Mucosa of rectum (tissue), 2 donors: Measurements from ENCODE around the gene SKAP1.

ENCODE experiments used
- H3K27ac ChIP-seq, 2 donors: one replicate each; pipeline ENCODE4 v1.7.0; 2013; ENCODE audit warnings: inconsistent platforms in 2 of 2, low read depth in 2 of 2, low read length in 2 of 2
- H3K27me3 ChIP-seq, 2 donors: one replicate each; pipeline ENCODE4 v1.7.0; 2013; ENCODE audit warnings: low read length in 2 of 2; ENCODE audit not compliant: control insufficient read depth in 2 of 2, insufficient read depth in 2 of 2
- H3K36me3 ChIP-seq, 2 donors: one replicate each; pipeline ENCODE4 v1.7.0; 2013; ENCODE audit warnings: low read length in 2 of 2; ENCODE audit not compliant: control insufficient read depth in 2 of 2, insufficient read depth in 2 of 2
- H3K4me1 ChIP-seq, 2 donors: one replicate each; pipeline ENCODE4 v1.7.0; 2013; ENCODE audit warnings: low read length in 2 of 2, mild to moderate bottlenecking in 1 of 2; ENCODE audit not compliant: control insufficient read depth in 2 of 2, insufficient read depth in 2 of 2
- H3K4me3 ChIP-seq, 2 donors: one replicate each; pipeline ENCODE4 v1.7.0; 2013; ENCODE audit warnings: low read length in 2 of 2
- H3K9ac ChIP-seq, 2 donors: one replicate each; pipeline ENCODE4 v1.7.0; 2013; ENCODE audit warnings: low read length in 2 of 2, low read depth in 1 of 2, mild to moderate bottlenecking in 1 of 2
- H3K9me3 ChIP-seq, 2 donors: one replicate each; pipeline ENCODE4 v1.7.0; 2013; ENCODE audit warnings: low read length in 2 of 2; ENCODE audit not compliant: control insufficient read depth in 2 of 2
- donor health status: healthy.
- donor health status: Normal muscosa, but diverticular disease.

SKAP1 gene

DNA sequence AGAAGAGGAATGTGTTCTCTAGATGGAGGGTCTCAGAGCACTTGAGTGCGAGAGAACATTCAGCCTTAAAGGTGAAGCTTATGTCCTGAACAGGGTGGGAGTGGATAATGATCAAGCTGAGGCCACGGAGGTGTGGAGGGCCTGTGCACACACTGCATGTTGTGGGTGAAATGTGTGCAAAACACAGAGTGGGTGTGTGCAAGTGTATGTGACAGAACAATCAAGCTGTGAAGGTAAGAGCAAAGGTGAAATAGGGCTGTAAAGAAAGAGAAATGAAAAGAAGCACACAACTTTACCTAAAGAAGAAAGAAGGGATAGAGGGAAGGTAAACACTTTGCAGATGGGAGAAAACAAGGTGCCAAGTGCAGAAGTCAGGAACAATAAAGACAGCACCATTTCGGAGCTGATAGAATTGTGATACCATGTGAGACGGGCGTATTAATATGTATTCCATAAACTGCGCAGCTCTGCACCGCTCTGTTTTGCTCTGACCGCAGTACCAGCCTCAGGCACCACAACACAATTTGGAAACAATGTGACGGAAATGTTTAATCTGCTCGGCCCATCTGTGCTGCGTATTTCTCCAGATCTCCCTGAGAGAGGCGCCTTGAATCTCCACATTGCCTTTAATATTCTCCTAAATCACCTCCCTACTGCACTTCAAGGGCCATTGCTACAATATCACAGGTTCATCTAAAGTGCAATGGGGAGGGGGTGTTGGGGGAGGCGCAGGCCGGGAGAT, 281.8 kb downstream of the SKAP1 start:
- peaks cover 0 to 2% of the 10 kb centered on the region in 2 donors for H3K4me1 ChIP-seq
- no peak overlapping the region for H3K9ac ChIP-seq
- H3K4me3 ChIP-seq, result no peak overlapping the region
- peaks cover 0 to 2% of the 10 kb centered on the region in 2 donors for H3K27me3 ChIP-seq
- H3K27ac ChIP-seq, result no peak overlapping the region
- H3K36me3 ChIP-seq, result no peaks in the 10 kb centered on the region
- no peaks in the 10 kb centered on the region for H3K9me3 ChIP-seq

DNA sequence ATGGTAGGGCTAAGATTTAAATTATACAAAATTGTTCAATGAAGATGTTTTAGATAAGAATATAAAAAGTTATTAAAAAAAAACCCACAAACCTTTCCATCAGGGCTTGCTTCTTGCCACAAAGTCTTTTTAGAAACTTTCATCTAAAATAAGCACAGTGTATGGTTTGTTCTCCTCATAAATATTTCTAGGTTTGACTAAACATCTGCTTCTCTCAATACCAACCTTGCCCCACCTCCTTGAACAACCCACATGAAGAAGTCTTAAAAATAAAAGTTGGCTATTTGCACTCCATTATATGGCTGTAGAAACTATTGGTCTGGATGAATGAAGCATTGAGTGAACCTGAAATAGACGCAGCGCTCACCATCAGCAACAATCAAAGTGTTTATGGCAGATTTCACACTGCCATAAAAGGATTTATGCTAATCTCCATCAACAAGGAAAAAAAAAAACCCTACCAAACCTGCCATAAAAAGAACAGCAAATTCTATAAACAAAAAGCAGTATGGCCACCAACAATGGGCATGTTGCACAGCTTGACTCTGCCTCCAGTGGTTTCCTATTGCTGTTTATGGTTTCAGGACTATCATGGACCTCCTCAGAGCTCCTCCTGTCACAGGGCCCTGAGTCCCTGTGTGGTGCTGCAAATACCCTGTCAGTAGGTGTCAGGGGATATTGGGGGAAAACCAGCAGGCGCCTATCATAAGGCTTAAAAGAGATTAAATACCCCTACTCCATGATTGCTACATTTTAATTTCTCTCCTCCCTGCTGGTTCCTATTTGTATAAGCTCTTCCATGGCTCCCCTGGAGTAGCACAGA, 284.8 kb downstream of the SKAP1 start:
- Histone ChIP-seq H3K9me3 (no peaks in the 10 kb centered on the region), H3K27ac (no peak overlapping the region), H3K27me3 (no peaks in the 10 kb centered on the region), H3K36me3 (no peaks in the 10 kb centered on the region), H3K4me3 (no peak overlapping the region), H3K9ac (no peak overlapping the region), H3K4me1 (peaks cover 0 to 2% of the 10 kb centered on the region in 2 donors)

DNA sequence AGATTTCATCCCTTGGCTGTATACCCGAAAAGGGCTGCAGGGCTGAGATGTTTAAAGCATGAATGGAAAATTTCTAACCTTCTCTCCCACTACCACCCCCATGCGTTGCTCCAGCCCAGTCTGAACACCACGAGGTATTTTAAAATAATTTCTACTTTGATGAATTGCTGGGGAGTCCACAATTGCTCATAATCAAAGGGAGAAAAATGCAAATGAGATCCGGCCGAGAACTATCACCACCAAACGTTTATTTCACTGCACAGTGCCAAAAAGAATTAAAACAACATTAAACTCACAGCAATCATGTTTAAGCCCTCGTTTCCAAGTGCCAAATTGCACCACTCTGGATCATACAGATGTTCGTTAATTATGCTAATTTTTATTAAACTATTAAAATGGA, 285.8 kb downstream of the SKAP1 start:
- no peak overlapping the region for H3K9ac ChIP-seq
- no peaks in the 10 kb centered on the region for H3K27me3 ChIP-seq
- peaks cover 0 to 2% of the 10 kb centered on the region in 2 donors for H3K4me1 ChIP-seq
- H3K36me3 ChIP-seq, result no peaks in the 10 kb centered on the region
- no peak overlapping the region for H3K4me3 ChIP-seq
- H3K27ac ChIP-seq, result no peak overlapping the region
- no peaks in the 10 kb centered on the region for H3K9me3 ChIP-seq

DNA sequence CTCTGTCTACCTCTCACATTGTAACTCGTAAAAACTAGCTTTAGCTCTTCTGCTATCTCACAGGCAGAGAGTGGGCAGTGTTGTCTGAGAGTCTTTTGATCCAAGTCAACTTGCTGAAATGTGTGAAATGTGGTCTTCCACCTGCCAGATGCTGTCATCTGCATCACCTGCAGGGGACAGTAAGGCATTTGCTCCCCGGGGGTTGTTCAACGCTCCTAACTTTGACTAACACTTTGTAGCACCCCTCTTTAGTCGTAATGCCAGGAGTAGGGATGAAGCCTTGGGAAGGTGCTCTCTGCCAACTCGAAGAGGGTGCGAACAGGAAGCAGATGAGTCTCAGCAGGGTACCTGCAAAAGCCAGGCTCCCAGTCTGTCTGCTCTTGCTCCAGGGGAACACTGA, 286.4 kb downstream of the SKAP1 start:
- H3K4me3 ChIP-seq, result no peak overlapping the region
- no peaks in the 10 kb centered on the region for H3K36me3 ChIP-seq
- H3K9ac ChIP-seq, result no peak overlapping the region
- H3K27me3 ChIP-seq, result no peaks in the 10 kb centered on the region
- H3K4me1 ChIP-seq, result peaks cover 0 to 2% of the 10 kb centered on the region in 2 donors
- no peaks in the 10 kb centered on the region for H3K9me3 ChIP-seq
- H3K27ac ChIP-seq, result no peak overlapping the region

DNA sequence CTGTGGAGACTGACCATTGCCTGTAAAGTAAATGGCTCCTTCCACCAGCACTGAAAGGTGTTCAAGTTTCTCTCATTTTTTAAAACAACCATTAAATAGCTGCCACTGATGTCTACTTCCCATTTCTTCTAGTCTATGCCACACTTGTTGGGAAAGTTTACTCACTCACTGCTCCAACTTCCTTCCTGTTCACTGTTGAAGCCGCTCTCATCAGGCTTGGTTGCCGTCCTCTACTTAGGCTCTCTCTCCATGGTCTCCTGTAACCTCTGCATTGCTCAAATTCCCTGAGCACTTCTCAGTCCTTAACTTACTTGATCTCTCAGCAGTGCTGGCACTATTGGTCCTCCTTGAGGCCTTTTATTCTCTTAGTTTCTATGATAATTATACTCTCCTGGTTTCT, 290.1 kb downstream of the SKAP1 start:
- no peak overlapping the region for H3K9ac ChIP-seq
- H3K4me1 ChIP-seq, result no peaks in the 10 kb centered on the region
- H3K27me3 ChIP-seq, result no peaks in the 10 kb centered on the region
- no peak overlapping the region for H3K27ac ChIP-seq
- no peak overlapping the region for H3K4me3 ChIP-seq
- no peaks in the 10 kb centered on the region for H3K36me3 ChIP-seq
- H3K9me3 ChIP-seq, result no peaks in the 10 kb centered on the region

DNA sequence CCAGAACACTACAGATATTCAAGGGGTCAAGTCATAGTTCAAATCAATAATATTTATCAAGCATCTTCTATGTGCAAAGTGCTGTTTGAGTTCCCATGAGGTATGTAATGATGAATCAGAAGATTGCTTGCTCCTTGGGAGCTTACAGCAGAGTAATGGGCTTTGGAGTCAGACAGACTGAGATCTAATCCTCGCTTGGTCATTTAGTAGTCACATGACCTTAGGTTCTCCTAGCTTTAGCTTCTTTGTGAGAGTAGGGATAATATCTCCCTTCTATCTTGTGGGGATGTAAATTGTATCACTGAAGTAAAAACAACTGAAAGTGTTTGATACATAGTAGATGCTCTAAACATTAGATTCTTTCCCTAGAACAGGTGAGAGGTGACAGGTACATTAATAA, 292.4 kb downstream of the SKAP1 start:
- Histone ChIP-seq H3K4me1 (no peaks in the 10 kb centered on the region), H3K36me3 (no peaks in the 10 kb centered on the region), H3K9ac (no peak overlapping the region), H3K4me3 (no peak overlapping the region), H3K27me3 (no peaks in the 10 kb centered on the region), H3K9me3 (no peaks in the 10 kb centered on the region), H3K27ac (no peak overlapping the region)

DNA sequence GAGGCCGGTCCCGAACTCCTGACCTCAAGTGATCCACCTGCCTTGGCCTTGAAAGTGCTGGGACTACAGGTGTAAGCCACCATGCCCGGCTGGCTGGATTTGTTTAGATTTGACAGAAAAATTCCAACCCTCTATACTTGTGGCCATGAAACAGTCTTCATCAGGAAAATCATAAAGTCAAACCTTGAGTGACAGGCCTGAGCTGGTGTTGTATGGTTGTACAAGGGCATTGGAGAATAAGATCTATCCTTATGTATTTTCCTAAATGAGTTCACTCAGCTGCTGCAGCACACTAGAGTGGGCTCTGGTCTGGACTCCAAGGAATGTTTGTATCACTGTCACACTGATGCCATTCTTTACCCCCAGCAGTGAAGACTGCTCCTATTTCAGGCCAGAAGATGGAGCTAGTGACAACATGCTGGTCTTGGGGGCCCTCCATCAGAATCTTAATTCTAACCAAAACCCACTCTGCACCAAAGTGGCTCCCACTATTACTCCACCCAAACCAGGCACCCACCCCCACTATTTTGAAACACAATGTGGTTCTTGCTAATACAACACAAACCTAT, 295.0 kb downstream of the SKAP1 start:
- no peaks in the 10 kb centered on the region for H3K36me3 ChIP-seq
- H3K27ac ChIP-seq, result no peak overlapping the region
- H3K9me3 ChIP-seq, result no peaks in the 10 kb centered on the region
- H3K4me3 ChIP-seq, result no peak overlapping the region
- H3K4me1 ChIP-seq, result no peaks in the 10 kb centered on the region
- H3K9ac ChIP-seq, result no peak overlapping the region
- H3K27me3 ChIP-seq, result no peaks in the 10 kb centered on the region

DNA sequence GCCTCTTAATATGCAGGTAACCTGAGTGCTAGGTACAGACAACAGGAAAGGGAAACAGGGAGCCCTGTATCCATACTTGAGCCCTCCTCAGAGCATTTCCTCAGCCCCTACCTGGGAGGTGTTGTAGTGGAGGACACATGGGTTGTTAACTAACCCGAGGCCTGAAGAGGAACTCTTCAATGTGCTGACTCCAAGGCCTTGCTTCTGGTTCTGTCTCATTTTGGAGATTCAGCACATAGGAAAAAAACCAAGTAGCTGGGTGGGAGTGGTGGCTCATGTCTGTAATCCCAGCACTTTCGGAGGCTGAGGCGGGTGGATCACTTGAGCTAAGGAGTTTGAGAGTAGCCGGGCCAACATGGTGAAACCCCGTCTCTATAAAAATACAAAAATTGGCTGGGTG, 297.6 kb downstream of the SKAP1 start:
- Histone ChIP-seq H3K4me1 (no peaks in the 10 kb centered on the region), H3K9ac (no peak overlapping the region), H3K27ac (no peak overlapping the region), H3K4me3 (no peak overlapping the region), H3K9me3 (no peaks in the 10 kb centered on the region), H3K27me3 (no peaks in the 10 kb centered on the region), H3K36me3 (no peaks in the 10 kb centered on the region)

DNA sequence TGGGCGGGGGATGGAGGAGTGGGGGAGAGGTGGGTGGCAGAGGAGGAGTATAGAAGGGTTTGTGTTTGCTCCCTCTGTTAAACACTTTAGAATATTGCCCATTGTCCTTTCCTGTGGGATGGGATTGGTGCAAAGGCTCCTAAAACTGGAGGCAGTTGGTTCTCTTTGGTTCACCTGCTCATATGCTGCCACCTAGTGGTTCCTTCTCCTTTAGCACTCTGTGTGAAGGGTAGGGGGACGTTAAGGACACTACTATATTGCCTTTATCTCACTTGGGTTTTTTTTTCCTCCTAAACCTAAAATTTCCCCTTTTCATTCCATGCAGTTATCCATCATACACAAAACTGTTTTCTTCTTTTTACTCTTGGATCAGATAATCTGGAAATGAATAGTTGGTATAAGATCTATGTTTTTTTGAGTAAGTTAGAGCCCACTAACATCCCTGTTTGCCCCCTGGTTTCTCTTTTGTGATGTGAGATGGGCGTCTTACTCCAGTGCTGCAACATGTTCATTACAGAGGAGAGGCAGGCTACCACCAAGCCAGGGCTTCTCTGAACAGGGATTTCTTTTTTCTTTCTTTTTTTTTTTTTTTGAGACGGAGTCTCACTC, 298.7 kb downstream of the SKAP1 start:
- Histone ChIP-seq H3K27me3 (no peaks in the 10 kb centered on the region), H3K9ac (no peak overlapping the region), H3K4me3 (no peak overlapping the region), H3K9me3 (no peaks in the 10 kb centered on the region), H3K4me1 (no peaks in the 10 kb centered on the region), H3K27ac (no peak overlapping the region), H3K36me3 (peaks cover 0 to 5% of the 10 kb centered on the region in 2 donors)

DNA sequence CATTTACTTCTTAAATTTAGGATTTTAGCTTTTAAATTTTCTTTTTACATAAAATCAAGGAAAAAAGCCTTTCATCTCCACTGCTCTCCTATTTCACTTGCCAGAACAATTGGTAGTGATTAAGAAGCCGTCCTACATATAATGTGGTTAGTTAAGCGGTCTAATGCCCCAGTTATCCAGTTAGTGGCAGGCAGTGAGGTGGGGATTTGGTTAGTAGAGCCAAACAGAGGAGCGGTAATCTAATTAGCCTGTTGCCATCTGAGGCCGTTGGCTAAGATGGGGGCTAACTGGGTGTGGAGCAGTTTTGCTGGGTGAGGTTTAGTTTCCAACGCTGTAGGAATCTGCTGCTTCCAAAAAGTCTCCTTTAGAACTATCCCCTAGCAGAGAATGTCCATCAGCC, 300.0 kb downstream of the SKAP1 start:
- Histone ChIP-seq H3K9ac (no peak overlapping the region), H3K9me3 (no peaks in the 10 kb centered on the region)

More for the DNA sequence above, 300.0 kb downstream of the SKAP1 start:
- no peak overlapping the region for H3K4me3 ChIP-seq
- no peaks in the 10 kb centered on the region for H3K27me3 ChIP-seq
- no peaks in the 10 kb centered on the region for H3K4me1 ChIP-seq
- H3K36me3 ChIP-seq, result peaks cover 0 to 6% of the 10 kb centered on the region in 2 donors
- H3K27ac ChIP-seq, result no peak overlapping the region
